Esophagus squamous epithelium (tissue), 4 donors: ENCODE data around the gene ADARB2.

ENCODE experiments used
- CTCF ChIP-seq, 6 experiments: fragments of 450-650 bp in 4 of 6; fragments of 200-600 bp in 2 of 6; sonication (generic) in 2 of 6; IDR thresholded peaks; one replicate each; pipeline ENCODE4 v1.5.1; 2016 to 2019; ENCODE audit warnings: antibody characterized with exemption in 6 of 6, mild to moderate bottlenecking in 4 of 6, moderate library complexity in 4 of 6
- POLR2A ChIP-seq, 4 donors: fragments of 450-650 bp; IDR thresholded peaks; one replicate each; pipeline ENCODE4 v1.6.1; 2017; ENCODE audit warnings: antibody characterized with exemption in 4 of 4, mild to moderate bottlenecking in 4 of 4, moderate library complexity in 3 of 4

DNA sequence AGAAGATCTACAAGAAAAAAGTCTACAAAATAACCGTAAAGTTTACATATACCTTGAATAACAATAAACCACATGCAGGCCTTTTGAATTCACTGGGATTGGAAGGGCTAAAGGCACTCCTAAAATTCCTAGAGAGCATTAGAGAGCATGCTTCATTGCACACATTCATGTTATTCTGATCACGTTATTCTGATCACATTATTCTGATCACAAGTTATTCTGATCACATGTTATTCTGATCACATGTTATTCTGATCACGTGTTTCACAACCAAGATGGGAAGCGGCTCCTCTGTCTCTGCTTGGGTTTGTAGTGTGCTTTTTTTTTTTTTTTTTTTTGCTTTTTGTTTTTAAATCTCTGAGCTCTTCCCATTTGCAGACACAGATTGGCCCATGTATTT is 20.5 kb downstream of the ADARB2 start:
- TF ChIP-seq POLR2A (IDR thresholded peaks at IDR 0.05): no peak
- no peak for TF ChIP-seq CTCF (IDR thresholded peaks at IDR 0.05)
